ENCODE measurements around the gene KCNB1.

- no peak for TF ChIP-seq POLR2A (IDR thresholded peaks at IDR 0.05)
- TF ChIP-seq, protein P1, sequence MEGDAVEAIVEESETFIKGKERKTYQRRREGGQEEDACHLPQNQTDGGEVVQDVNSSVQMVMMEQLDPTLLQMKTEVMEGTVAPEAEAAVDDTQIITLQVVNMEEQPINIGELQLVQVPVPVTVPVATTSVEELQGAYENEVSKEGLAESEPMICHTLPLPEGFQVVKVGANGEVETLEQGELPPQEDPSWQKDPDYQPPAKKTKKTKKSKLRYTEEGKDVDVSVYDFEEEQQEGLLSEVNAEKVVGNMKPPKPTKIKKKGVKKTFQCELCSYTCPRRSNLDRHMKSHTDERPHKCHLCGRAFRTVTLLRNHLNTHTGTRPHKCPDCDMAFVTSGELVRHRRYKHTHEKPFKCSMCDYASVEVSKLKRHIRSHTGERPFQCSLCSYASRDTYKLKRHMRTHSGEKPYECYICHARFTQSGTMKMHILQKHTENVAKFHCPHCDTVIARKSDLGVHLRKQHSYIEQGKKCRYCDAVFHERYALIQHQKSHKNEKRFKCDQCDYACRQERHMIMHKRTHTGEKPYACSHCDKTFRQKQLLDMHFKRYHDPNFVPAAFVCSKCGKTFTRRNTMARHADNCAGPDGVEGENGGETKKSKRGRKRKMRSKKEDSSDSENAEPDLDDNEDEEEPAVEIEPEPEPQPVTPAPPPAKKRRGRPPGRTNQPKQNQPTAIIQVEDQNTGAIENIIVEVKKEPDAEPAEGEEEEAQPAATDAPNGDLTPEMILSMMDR (IDR thresholded peaks at IDR 0.05) = no peak
Observed at GRCh38 chr20:49482173-49482572, 295 bp downstream of the KCNB1 start.
